K562 (cell line): ENCODE data around the gene TNPO2. TPM values are rescaled to one million over a fixed set of nuclear protein-coding genes. Genes with fewer than 3 reads are reported as not detected.

Experiments
- ATF1 ChIP-seq, 2 experiments: fragments of 450-650 bp in 1 of 2; IDR thresholded peaks; 2 replicates each; pipeline ENCODE4 v1.6.1; 2016; ENCODE audit warnings: missing compliant biosample characterization in 1 of 2, missing genetic modification characterization in 1 of 2
- BDP1 ChIP-seq: IDR thresholded peaks from 3 replicates; pipeline ENCODE4 v1.6.1; 2011; ENCODE audit not compliant: insufficient read length, insufficient read depth
- CCNT2 ChIP-seq: IDR thresholded peaks from 2 replicates; pipeline ENCODE4 v1.6.1; 2011; ENCODE audit warnings: borderline replicate concordance, low read depth, mild to moderate bottlenecking, moderate library complexity, mixed read lengths, low read length; ENCODE audit not compliant: insufficient read length; ENCODE audit errors: extremely low read depth
- CEBPG ChIP-seq, 3 experiments: fragments of 200-800 bp in 1 of 3; sonication (Bioruptor generic) in 1 of 3; sonication (generic) in 1 of 3; formaldehyde crosslinking in 1 of 3; IDR thresholded peaks in 2 of 3; conservative IDR thresholded peaks in 1 of 3; 2 replicates each; pipeline versions ENCODE4 v1.6.1 to v1.8.0; 2016 to 2022; ENCODE audit warnings: missing compliant biosample characterization in 2 of 3, missing genetic modification characterization in 2 of 3, mild to moderate bottlenecking in 1 of 3, missing genetic modification reagents in 1 of 3
- EP300 ChIP-seq: IDR thresholded peaks from 2 replicates; pipeline ENCODE4 v1.6.1; 2012; ENCODE audit warnings: low read length, improper control_type of control experiment
- FIP1L1 ChIP-seq: fragments of 200-400 bp; formaldehyde crosslinking; IDR thresholded peaks from 2 replicates; pipeline ENCODE4 v1.6.1; 2018; ENCODE audit warnings: mild to moderate bottlenecking, low read depth, low read length; ENCODE audit not compliant: poor library complexity, severe bottlenecking
- GABPB2 ChIP-seq: fragments of 250-450 bp; sonication (Bioruptor Pico); conservative IDR thresholded peaks from 2 replicates; pipeline ENCODE4 v1.5.1; 2021; ENCODE audit warnings: mild to moderate bottlenecking
- GTF2F1 ChIP-seq: IDR thresholded peaks from 2 replicates; pipeline ENCODE4 v1.6.1; 2011; ENCODE audit warnings: low read depth, low read length, improper control_type of control experiment
- PTTG1 ChIP-seq: fragments of 450-650 bp; IDR thresholded peaks from 2 replicates; pipeline ENCODE4 v1.6.1; 2016; ENCODE audit warnings: low read depth, mild to moderate bottlenecking, missing genetic modification characterization, missing compliant biosample characterization
- RBM34 ChIP-seq: fragments of 200-400 bp; formaldehyde crosslinking; IDR thresholded peaks from 2 replicates; pipeline ENCODE4 v1.6.1; 2018; ENCODE audit warnings: low read length, borderline replicate concordance; ENCODE audit not compliant: insufficient read depth
- SMARCE1 ChIP-seq: fragments of 450-650 bp; IDR thresholded peaks from 2 replicates; pipeline ENCODE4 v1.7.1; 2016; ENCODE audit warnings: mild to moderate bottlenecking
- SUPT5H ChIP-seq: fragments of 450-650 bp; IDR thresholded peaks from 2 replicates; pipeline ENCODE4 v1.6.1; 2016
- XRCC5 ChIP-seq: fragments of 200-400 bp; formaldehyde crosslinking; IDR thresholded peaks from 2 replicates; pipeline ENCODE4 v1.6.1; 2017; ENCODE audit warnings: low read depth, mild to moderate bottlenecking, low read length
- ZNF436 ChIP-seq: fragments of 250-450, 450-650 bp; sonication (Bioruptor Pico); formaldehyde crosslinking; IDR thresholded peaks from 2 replicates; pipeline ENCODE4 v1.7.0; 2020; ENCODE audit warnings: mild to moderate bottlenecking
- polyA plus RNA-seq, 8 experiments: library from polyadenylated mRNA; depleted of rRNA in 4 of 8; stranded (reverse) in 5 of 8; unstranded in 3 of 8; fragments of >200 nt; fragmentation: Nextera tagmentation in 2 of 8; fragmentation: Illumina TruSeq in 1 of 8; extraction: Ambion mirVana in 2 of 8; extraction: Trizol in 1 of 8; gene quantifications; 2 replicates each; pipeline versions ENCODE4 v1.2.1 to v1.2.3, GENCODE V29; 2011 to 2014; ENCODE audit warnings: inconsistent platforms in 1 of 8, missing spikeins in 1 of 8
- total RNA-seq, 7 experiments: library from RNA; depleted of rRNA in 6 of 7; stranded (reverse); fragments of >200 nt in 6 of 7; fragmentation: Illumina TruSeq in 2 of 7; extraction: Trizol in 2 of 7; gene quantifications; 2 replicates each; pipeline versions ENCODE4 v1.2.1 to v1.2.3, GENCODE V29; 2011 to 2021; ENCODE audit warnings: low replicate concordance in 1 of 7
- TF ChIP-seq, protein P1 (sequence below): fragments of 450-650 bp; formaldehyde crosslinking; IDR thresholded peaks from 2 replicates; pipeline ENCODE4 v1.4.0; 2022; ENCODE audit warnings: missing genetic modification characterization
- TF ChIP-seq, protein P2 (sequence below): fragments of 450-650 bp; formaldehyde crosslinking; IDR thresholded peaks from 2 replicates; pipeline ENCODE4 v1.4.0; 2020; ENCODE audit warnings: mild to moderate bottlenecking
- TF ChIP-seq, protein P3 (sequence below): fragments of 450-650 bp; IDR thresholded peaks from 2 replicates; pipeline ENCODE4 v1.6.1; 2018; ENCODE audit warnings: mild to moderate bottlenecking, low read depth; ENCODE audit not compliant: partially characterized antibody
- TF ChIP-seq, protein P4 (sequence below): IDR thresholded peaks from 3 replicates; pipeline ENCODE4 v1.6.1; 2011; ENCODE audit warnings: borderline replicate concordance, mild to moderate bottlenecking; ENCODE audit not compliant: insufficient read length, insufficient read depth
- TF ChIP-seq, protein P5 (sequence below): fragments of 250-450 bp; sonication (Bioruptor Pico); IDR thresholded peaks from 2 replicates; pipeline ENCODE4 v1.8.0; 2021; ENCODE audit warnings: moderate library complexity, mild to moderate bottlenecking, inconsistent platforms

TNPO2 gene
- total and polyA plus RNA-seq, 9 of the 15 experiments (the other 6 are each of a cell fraction or from before 2014, with no cell fraction given), result 6.0 to 126 (median 53.8) TPM

DNA sequence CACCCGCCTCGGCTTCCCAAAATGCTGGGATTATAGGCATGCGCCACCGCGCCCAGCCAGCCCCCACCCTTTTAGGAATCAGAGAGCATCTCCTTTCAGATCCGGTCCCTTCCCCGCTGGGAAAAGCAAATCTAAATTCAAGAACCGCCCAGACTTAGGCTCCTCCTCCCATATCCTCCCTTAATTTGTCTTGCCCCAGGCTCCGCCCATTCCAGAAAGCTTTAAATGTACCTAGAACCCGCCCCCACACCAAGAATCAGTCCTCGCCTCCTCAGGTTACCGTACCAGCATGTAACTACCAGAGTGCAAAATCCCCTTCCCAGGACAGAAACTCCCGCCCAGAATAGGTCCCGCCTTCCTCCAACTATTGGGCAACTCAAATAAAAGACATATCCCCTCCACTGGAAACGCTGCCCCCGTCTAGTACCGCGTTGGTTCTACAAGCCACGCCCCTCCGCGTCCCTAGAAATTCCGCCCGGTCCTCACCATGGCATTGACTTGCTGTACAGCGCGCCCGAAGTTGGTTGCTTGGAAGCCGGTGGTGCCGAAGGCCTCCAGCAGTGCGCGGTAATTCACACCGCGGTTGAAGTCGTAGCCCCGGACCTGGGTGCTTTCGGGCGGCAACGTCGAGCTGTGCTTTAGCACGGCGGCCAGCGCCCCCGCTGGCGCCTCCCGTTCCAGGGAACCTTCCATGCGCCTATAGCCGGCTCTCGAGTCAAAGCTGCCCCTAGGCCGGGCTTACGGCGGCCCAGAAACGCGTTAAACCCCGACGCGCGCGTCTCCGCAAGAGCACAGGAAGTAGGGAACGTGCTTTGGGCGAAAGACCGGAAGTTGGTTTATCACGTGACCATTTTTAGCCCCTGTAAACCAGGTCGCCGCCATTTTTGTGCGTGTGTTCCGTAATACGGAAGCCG lies 42.4 kb downstream of the TNPO2 start, which contains the start of gene DHPS (continued):
- TF ChIP-seq GTF2F1 (peak; percentile 44; the same call in 1 of the 2 replicates), FIP1L1 (peak; percentile 93), ATF1 (CRISPR knock-in tag; IDR thresholded peaks at IDR 0.05) (no peak), ATF1 (tag; IDR thresholded peaks at IDR 0.05) (peak; percentile 89), GABPB2 (CRISPR knock-in tag) (no peak), SUPT5H (peak; percentile 91), XRCC5 (no peak), RBM34 (no peak), CEBPG (CRISPR knock-in tag; IDR thresholded peaks at IDR 0.05) (peak; percentile 95), CEBPG (tag; conservative IDR thresholded peaks at IDR 0.05 in 1 of 2, IDR thresholded peaks at IDR 0.05 in 1 of 2) (peak; percentile 90 to 94), SMARCE1 (no peak), BDP1 (no peak), PTTG1 (tag) (no peak), CCNT2 (no peak), EP300 (no peak; the same call in 1 of the 2 replicates), ZNF436 (CRISPR knock-in tag) (no peak)
- TF ChIP-seq, protein P1, sequence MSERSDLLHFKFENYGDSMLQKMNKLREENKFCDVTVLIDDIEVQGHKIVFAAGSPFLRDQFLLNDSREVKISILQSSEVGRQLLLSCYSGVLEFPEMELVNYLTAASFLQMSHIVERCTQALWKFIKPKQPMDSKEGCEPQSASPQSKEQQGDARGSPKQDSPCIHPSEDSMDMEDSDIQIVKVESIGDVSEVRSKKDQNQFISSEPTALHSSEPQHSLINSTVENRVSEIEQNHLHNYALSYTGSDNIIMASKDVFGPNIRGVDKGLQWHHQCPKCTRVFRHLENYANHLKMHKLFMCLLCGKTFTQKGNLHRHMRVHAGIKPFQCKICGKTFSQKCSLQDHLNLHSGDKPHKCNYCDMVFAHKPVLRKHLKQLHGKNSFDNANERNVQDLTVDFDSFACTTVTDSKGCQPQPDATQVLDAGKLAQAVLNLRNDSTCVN (CRISPR knock-in tag), result 0 out of 2 replicates have a peak, but pooled peaks have one; percentile 42
- TF ChIP-seq, protein P2, sequence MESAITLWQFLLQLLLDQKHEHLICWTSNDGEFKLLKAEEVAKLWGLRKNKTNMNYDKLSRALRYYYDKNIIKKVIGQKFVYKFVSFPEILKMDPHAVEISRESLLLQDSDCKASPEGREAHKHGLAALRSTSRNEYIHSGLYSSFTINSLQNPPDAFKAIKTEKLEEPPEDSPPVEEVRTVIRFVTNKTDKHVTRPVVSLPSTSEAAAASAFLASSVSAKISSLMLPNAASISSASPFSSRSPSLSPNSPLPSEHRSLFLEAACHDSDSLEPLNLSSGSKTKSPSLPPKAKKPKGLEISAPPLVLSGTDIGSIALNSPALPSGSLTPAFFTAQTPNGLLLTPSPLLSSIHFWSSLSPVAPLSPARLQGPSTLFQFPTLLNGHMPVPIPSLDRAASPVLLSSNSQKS (CRISPR knock-in tag), result no peak
- TF ChIP-seq, protein P3, sequence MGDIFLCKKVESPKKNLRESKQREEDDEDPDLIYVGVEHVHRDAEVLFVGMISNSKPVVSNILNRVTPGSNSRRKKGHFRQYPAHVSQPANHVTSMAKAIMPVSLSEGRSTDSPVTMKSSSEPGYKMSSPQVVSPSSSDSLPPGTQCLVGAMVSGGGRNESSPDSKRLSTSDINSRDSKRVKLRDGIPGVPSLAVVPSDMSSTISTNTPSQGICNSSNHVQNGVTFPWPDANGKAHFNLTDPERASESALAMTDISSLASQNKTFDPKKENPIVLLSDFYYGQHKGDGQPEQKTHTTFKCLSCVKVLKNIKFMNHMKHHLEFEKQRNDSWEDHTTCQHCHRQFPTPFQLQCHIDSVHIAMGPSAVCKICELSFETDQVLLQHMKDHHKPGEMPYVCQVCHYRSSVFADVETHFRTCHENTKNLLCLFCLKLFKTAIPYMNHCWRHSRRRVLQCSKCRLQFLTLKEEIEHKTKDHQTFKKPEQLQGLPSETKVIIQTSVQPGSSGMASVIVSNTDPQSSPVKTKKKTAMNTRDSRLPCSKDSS, result no peak
- TF ChIP-seq, protein P4, sequence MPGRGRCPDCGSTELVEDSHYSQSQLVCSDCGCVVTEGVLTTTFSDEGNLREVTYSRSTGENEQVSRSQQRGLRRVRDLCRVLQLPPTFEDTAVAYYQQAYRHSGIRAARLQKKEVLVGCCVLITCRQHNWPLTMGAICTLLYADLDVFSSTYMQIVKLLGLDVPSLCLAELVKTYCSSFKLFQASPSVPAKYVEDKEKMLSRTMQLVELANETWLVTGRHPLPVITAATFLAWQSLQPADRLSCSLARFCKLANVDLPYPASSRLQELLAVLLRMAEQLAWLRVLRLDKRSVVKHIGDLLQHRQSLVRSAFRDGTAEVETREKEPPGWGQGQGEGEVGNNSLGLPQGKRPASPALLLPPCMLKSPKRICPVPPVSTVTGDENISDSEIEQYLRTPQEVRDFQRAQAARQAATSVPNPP, result no peak
- TF ChIP-seq, protein P5, sequence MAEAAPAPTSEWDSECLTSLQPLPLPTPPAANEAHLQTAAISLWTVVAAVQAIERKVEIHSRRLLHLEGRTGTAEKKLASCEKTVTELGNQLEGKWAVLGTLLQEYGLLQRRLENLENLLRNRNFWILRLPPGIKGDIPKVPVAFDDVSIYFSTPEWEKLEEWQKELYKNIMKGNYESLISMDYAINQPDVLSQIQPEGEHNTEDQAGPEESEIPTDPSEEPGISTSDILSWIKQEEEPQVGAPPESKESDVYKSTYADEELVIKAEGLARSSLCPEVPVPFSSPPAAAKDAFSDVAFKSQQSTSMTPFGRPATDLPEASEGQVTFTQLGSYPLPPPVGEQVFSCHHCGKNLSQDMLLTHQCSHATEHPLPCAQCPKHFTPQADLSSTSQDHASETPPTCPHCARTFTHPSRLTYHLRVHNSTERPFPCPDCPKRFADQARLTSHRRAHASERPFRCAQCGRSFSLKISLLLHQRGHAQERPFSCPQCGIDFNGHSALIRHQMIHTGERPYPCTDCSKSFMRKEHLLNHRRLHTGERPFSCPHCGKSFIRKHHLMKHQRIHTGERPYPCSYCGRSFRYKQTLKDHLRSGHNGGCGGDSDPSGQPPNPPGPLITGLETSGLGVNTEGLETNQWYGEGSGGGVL (CRISPR knock-in tag), result no peak
